B cell (primary cell): ENCODE data around the gene ROR2. TPM values are rescaled to one million over a fixed set of nuclear protein-coding genes. Genes with fewer than 3 reads are reported as not detected.

Experiments used
- ATAC-seq: fragments of 200-7000 bp; cut with Tn5 transposase; one replicate; pipeline ENCODE4 v1.10.0; 2021; ENCODE audit warnings: low read depth, mild to moderate bottlenecking, moderate number of reproducible peaks, moderate library complexity
- CTCF ChIA-PET: fragments of 350-600 bp; sonication (Branson Sonifier 250); formaldehyde crosslinking; loops from one replicate; lab custom pipeline; 2021; ENCODE audit warnings: antibody characterized with exemption, inconsistent platforms; lab: Charles Lee
- POLR2A ChIA-PET: fragments of 350-600 bp; sonication (Branson Sonifier 250); formaldehyde crosslinking; loops from one replicate; lab custom pipeline; 2021; ENCODE audit warnings: antibody characterized with exemption; lab: Charles Lee
- DNase-seq: peaks from one replicate; pipeline ENCODE4 v3.0.0; 2013
- H2AFZ ChIP-seq: 2 replicates; pipeline ENCODE4 v1.6.1; 2012; ENCODE audit warnings: mild to moderate bottlenecking, low read depth, low read length; ENCODE audit not compliant: insufficient read depth, poor library complexity, severe bottlenecking
- H3K27ac ChIP-seq, 2 donors: 1 replicate in 1 of 2; 2 replicates in 1 of 2; pipeline ENCODE4 v1.5.1; 2012 to 2013; ENCODE audit warnings: low read length in 2 of 2, mild to moderate bottlenecking in 2 of 2, moderate library complexity in 1 of 2
- H3K27me3 ChIP-seq, 4 experiments: fragments of 200-600 bp in 1 of 4; sonication (generic) in 1 of 4; replicated peaks in 1 of 4; 1 replicate in 2 of 4; 2 replicates in 2 of 4; pipeline versions ENCODE4 v1.6.1 to v1.7.0; 2013 to 2016; ENCODE audit warnings: low read length in 3 of 4, mild to moderate bottlenecking in 2 of 4, mixed read lengths in 1 of 4, moderate library complexity in 1 of 4; ENCODE audit not compliant: insufficient read depth in 4 of 4, control insufficient read depth in 3 of 4; ENCODE audit errors: control extremely low read depth in 1 of 4
- H3K36me3 ChIP-seq, 2 experiments: replicated peaks in 1 of 2; 1 replicate in 1 of 2; 2 replicates in 1 of 2; pipeline versions ENCODE4 v1.6.1 to v1.7.1; 2013; ENCODE audit warnings: low read length in 1 of 2; ENCODE audit not compliant: insufficient read depth in 2 of 2, control insufficient read depth in 1 of 2; ENCODE audit errors: control extremely low read depth in 1 of 2, extremely low read depth in 1 of 2
- H3K4me1 ChIP-seq, 2 donors: fragments of 200-600 bp in 1 of 2; sonication (generic) in 1 of 2; 1 replicate in 1 of 2; 2 replicates in 1 of 2; pipeline versions ENCODE4 v1.5.1 to v1.6.1; 2013 to 2017; ENCODE audit warnings: low read length in 2 of 2; ENCODE audit not compliant: control insufficient read depth in 2 of 2, insufficient read depth in 2 of 2
- H3K4me2 ChIP-seq: replicated peaks from 2 replicates; pipeline ENCODE3; 2012; ENCODE audit warnings: mild to moderate bottlenecking, low read depth, low read length; ENCODE audit not compliant: poor library complexity, severe bottlenecking
- H3K4me3 ChIP-seq, 5 experiments: fragments of 200-600 bp in 1 of 5; sonication (generic) in 1 of 5; 1 replicate in 3 of 5; 2 replicates in 2 of 5; pipeline versions ENCODE4 v1.5.1 to v1.7.0; 2011 to 2016; ENCODE audit warnings: low read length in 4 of 5, mild to moderate bottlenecking in 4 of 5, low read depth in 2 of 5, control low read depth in 1 of 5, moderate library complexity in 1 of 5; ENCODE audit not compliant: insufficient read depth in 1 of 5; ENCODE audit errors: control extremely low read depth in 1 of 5, extremely low read depth in 1 of 5
- H3K79me2 ChIP-seq: fragments of 200-600 bp; sonication (generic); one replicate; pipeline ENCODE4 v1.6.0; 2016; ENCODE audit warnings: low read length; ENCODE audit not compliant: control insufficient read depth, insufficient read depth
- H3K9ac ChIP-seq: fragments of 200-600 bp; sonication (generic); 2 replicates; pipeline ENCODE4 v1.6.1; 2017; ENCODE audit warnings: mild to moderate bottlenecking, low read length, moderate library complexity
- H3K9me3 ChIP-seq, 3 donors: one replicate each; pipeline versions ENCODE4 v1.6.1 to v1.7.1; 2013; ENCODE audit warnings: low read length in 2 of 3; ENCODE audit not compliant: control insufficient read depth in 2 of 3, insufficient read depth in 1 of 3; ENCODE audit errors: control extremely low read depth in 1 of 3
- H4K20me1 ChIP-seq: 2 replicates; pipeline ENCODE4 v1.6.0; 2012; ENCODE audit warnings: mild to moderate bottlenecking, low read length; ENCODE audit not compliant: insufficient read depth, control insufficient read depth, poor library complexity, severe bottlenecking
- H3K27ac Mint-ChIP-seq: one replicate; pipeline ENCODE4 v1.8.0; 2021; ENCODE audit warnings: mixed read lengths
- H3K27me3 Mint-ChIP-seq: one replicate; pipeline ENCODE4 v1.8.0; 2021; ENCODE audit warnings: mixed read lengths
- H3K4me1 Mint-ChIP-seq: one replicate; pipeline ENCODE4 v1.8.0; 2021; ENCODE audit warnings: mixed read lengths
- H3K4me3 Mint-ChIP-seq: one replicate; pipeline ENCODE4 v1.8.0; 2021; ENCODE audit warnings: mixed read lengths
- H3K9me3 Mint-ChIP-seq: one replicate; pipeline ENCODE4 v1.8.0; 2022; ENCODE audit warnings: mixed read lengths; ENCODE audit not compliant: insufficient read depth
- CTCF ChIP-seq: fragments of 200-600 bp; IDR thresholded peaks from one replicate; pipeline ENCODE4 v1.8.0; 2022; ENCODE audit warnings: antibody characterized with exemption, mild to moderate bottlenecking
- EZH2 ChIP-seq: IDR thresholded peaks from 2 replicates; pipeline ENCODE4 v1.6.1; 2012; ENCODE audit warnings: borderline replicate concordance, low read depth, mild to moderate bottlenecking, moderate library complexity, low read length; ENCODE audit not compliant: insufficient read depth, poor library complexity, severe bottlenecking
- WGBS: methylation state at CpG from one replicate; pipeline ENCODE4 v1.1.5; 2013; ENCODE audit warnings: missing lambda C conversion rate; ENCODE audit not compliant: insufficient coverage; 5-methylcytosine and 5-hydroxymethylcytosine counted together
- intact Hi-C: fragments of 100-400 bp; cut with micrococcal nuclease; formaldehyde crosslinking; loops from one replicate; pipeline ENCODE4 v1.10.0; 2022
- polyA plus RNA-seq: library from polyadenylated mRNA; depleted of rRNA; stranded (reverse); fragments of >200 nt; gene quantifications from 2 replicates; pipeline ENCODE4 v1.2.3, GENCODE V29; 2012
- total RNA-seq, 2 donors: library from RNA; stranded (reverse); fragments of 120-200 nt in 1 of 2; gene quantifications; 1 replicate in 1 of 2; 2 replicates in 1 of 2; pipeline versions ENCODE4 v1.2.3 to v1.2.4, GENCODE V29; 2013 to 2022

Gene ROR2
- total and polyA plus RNA-seq, 2 donors (not counting 1 experiment from before 2014, with no cell fraction given): 0.21 to 0.49 TPM

DNA sequence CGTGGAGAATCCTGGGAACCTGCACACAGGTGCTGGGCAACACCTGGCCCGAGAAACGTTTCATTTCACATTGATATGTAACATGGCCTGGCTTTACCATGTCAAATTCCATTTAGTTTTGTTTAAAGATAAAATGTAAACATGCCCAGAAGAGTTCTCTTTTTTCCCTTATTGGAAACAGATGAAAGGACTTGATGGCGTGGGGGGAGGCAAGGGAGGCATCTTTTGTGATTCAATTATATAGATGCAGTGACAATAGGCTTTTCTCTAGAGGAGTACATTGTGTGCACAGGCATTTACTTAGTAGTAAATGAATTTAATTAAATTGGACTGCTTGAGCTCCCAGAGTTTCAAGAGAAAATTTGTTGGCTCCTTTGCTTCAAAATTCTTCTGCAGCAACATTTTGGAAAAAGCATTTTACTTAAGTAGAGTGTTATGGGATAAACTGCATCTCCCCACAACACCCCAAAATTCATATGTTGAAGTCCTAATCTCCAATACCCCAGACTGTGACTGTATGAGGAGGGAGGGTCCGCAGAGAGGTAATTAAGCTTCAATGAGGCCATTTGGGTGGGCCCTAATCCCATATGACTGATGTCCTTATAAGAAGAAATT, 272.1 kb downstream of the ROR2 start:
- H3K4me3 Mint-ChIP-seq: no peak overlapping the region
- H3K4me3 ChIP-seq: no peak overlapping the region
- peaks cover 0 to 7% of the 10 kb centered on the region in 2 donors for H3K4me1 ChIP-seq
- H3K27ac Mint-ChIP-seq: no peak overlapping the region
- ATAC-seq (no peak), DNase-seq (no peak)
- ChIA-PET CTCF (no interaction called here), POLR2A (no interaction called here)
- H3K4me1 Mint-ChIP-seq: peaks cover 5% of the 10 kb centered on the region
- TF ChIP-seq EZH2 (no peak), CTCF (no peak)
- peaks cover 0 to 2% (median 0%) of the 10 kb centered on the region in 3 donors for H3K9me3 ChIP-seq
- H2AFZ ChIP-seq: no peak overlapping the region
- peaks cover 0 to 22% (median 9%) of the 10 kb centered on the region in 4 experiments for H3K27me3 ChIP-seq
- H3K9me3 Mint-ChIP-seq: no peaks in the 10 kb centered on the region
- H3K27me3 Mint-ChIP-seq: peaks cover 64% of the 10 kb centered on the region
- no CpG with 5 or more reads among the region's 5 CpGs for WGBS
- intact Hi-C loops: no loop called here
- no peaks in the 10 kb centered on the region for H3K79me2 ChIP-seq
- H4K20me1 ChIP-seq: no peaks in the 10 kb centered on the region
- H3K27ac ChIP-seq: no peak overlapping the region
- H3K9ac ChIP-seq: no peak overlapping the region
- no peak overlapping the region for H3K4me2 ChIP-seq
- H3K36me3 ChIP-seq: no peaks in the 10 kb centered on the region

GRCh38 chr9:91677331-91677730, 272.7 kb downstream of the ROR2 start:
- TF ChIP-seq CTCF (no peak), EZH2 (no peak)
- CTCF ChIA-PET: interaction anchor here (2.2 kb wide), 1 partner anchor 762 kb away, joined by 9 read pairs; no protein-coding TSS in a partner anchor
- H3K27ac ChIP-seq: no peak overlapping the region
- no peak overlapping the region for H3K4me3 Mint-ChIP-seq
- H3K4me2 ChIP-seq: no peak overlapping the region
- H3K9me3 Mint-ChIP-seq: no peaks in the 10 kb centered on the region
- ATAC-seq (no peak), DNase-seq (no peak)
- no peak overlapping the region for H2AFZ ChIP-seq
- intact Hi-C loops: no loop called here
- POLR2A ChIA-PET: no interaction called here
- no peak overlapping the region for H3K9ac ChIP-seq
- peaks cover 0 to 7% of the 10 kb centered on the region in 2 donors for H3K4me1 ChIP-seq
- H3K9me3 ChIP-seq: peaks cover 0 to 2% (median 0%) of the 10 kb centered on the region in 3 donors
- H3K27me3 ChIP-seq: peaks cover 0 to 18% (median 8%) of the 10 kb centered on the region in 4 experiments
- H4K20me1 ChIP-seq: no peaks in the 10 kb centered on the region
- H3K27me3 Mint-ChIP-seq: peaks cover 62% of the 10 kb centered on the region
- no peak overlapping the region for H3K4me3 ChIP-seq
- 76% methylated on average over 3 of the region's 3 CpGs for WGBS
- no peak overlapping the region for H3K27ac Mint-ChIP-seq
- H3K4me1 Mint-ChIP-seq: peaks cover 5% of the 10 kb centered on the region
- H3K79me2 ChIP-seq: no peaks in the 10 kb centered on the region
- no peaks in the 10 kb centered on the region for H3K36me3 ChIP-seq
